HepG2 (cell line): Measurements from ENCODE around the gene SEC16A. TPM values are rescaled to one million over a fixed set of nuclear protein-coding genes. Genes with fewer than 3 reads are reported as not detected.

Experiments used
- ATAC-seq: fragments of 200-7000 bp; cut with Tn5 transposase; 3 replicates; pipeline ENCODE4 v1.9.1; 2020; ENCODE audit warnings: mild to moderate bottlenecking, moderate library complexity
- BruUV-seq: library from RNA; stranded (reverse); fragments of 400-500 nt; replicated peaks from 2 replicates; lab custom pipeline; 2021; lab: Mats Ljungman, UMichigan
- CTCF ChIA-PET: fragments of 300-600 bp; formaldehyde crosslinking; extraction: SDS; loops from one replicate; lab custom pipeline; 2021; ENCODE audit warnings: low total read pairs, inconsistent platforms, low intra/inter-chr PET ratio; lab: Yijun Ruan, JAX
- POLR2A ChIA-PET: fragments of 350-600 bp; sonication (Branson Sonifier 250); formaldehyde crosslinking; loops from one replicate; lab custom pipeline; 2020; ENCODE audit warnings: antibody characterized with exemption, inconsistent platforms; lab: Yijun Ruan, JAX
- DNase-seq: peaks from one replicate; pipeline ENCODE4 v3.0.0-alpha.2; 2015; ENCODE audit warnings: low spot score
- FAIRE-seq: peaks from 3 replicates; lab custom pipeline; 2011; peaks lifted over from hg19 to GRCh38; lab: Jason Lieb, UNC
- H2AFZ ChIP-seq: one replicate; pipeline ENCODE4 v1.6.1; 2011; ENCODE audit warnings: low read length, inconsistent platforms
- H3K27ac ChIP-seq: fragments of 300-600 bp; 3 replicates; pipeline ENCODE4 v1.8.0; 2011; ENCODE audit warnings: mixed run types, mild to moderate bottlenecking, mixed read lengths, low read length, inconsistent platforms; ENCODE audit not compliant: insufficient read depth; ENCODE audit errors: extremely low read length
- H3K27me3 ChIP-seq, 2 experiments: fragments of 200-600 bp in 1 of 2; 2 replicates in 1 of 2; 3 replicates in 1 of 2; pipeline versions ENCODE4 v1.6.0 to v1.8.0; 2011; ENCODE audit warnings: low read length in 2 of 2, mild to moderate bottlenecking in 2 of 2, moderate library complexity in 2 of 2, inconsistent platforms in 1 of 2; ENCODE audit not compliant: insufficient read depth in 2 of 2, control insufficient read depth in 1 of 2
- H3K36me3 ChIP-seq, 2 experiments: fragments of 200-600 bp in 1 of 2; replicated peaks in 1 of 2; 2 replicates in 1 of 2; 3 replicates in 1 of 2; pipeline versions ENCODE4 v1.5.1 to v1.8.0; 2011; ENCODE audit warnings: low read length in 2 of 2, inconsistent platforms in 1 of 2; ENCODE audit not compliant: insufficient read depth in 2 of 2, control insufficient read depth in 1 of 2
- H3K4me1 ChIP-seq: 2 replicates; pipeline ENCODE4 v1.5.1; 2012; ENCODE audit warnings: low read length, inconsistent platforms; ENCODE audit not compliant: insufficient read depth
- H3K4me2 ChIP-seq: 2 replicates; pipeline ENCODE4 v1.6.0; 2011; ENCODE audit warnings: low read depth, low read length, inconsistent platforms
- H3K4me3 ChIP-seq, 3 experiments: fragments of 200-600 bp in 1 of 3; sonication (generic), shearing (Covaris generic) in 1 of 3; replicated peaks in 1 of 3; 2 replicates each; pipeline ENCODE4 v1.5.1; 2011 to 2016; ENCODE audit warnings: low read length in 3 of 3, inconsistent platforms in 2 of 3, low read depth in 2 of 3, mild to moderate bottlenecking in 2 of 3, control low read depth in 1 of 3, mixed read lengths in 1 of 3; ENCODE audit not compliant: insufficient read depth in 1 of 3
- H3K79me2 ChIP-seq: one replicate; pipeline ENCODE4 v1.6.1; 2011; ENCODE audit warnings: low read length, inconsistent platforms; ENCODE audit not compliant: insufficient read depth
- H3K9ac ChIP-seq: 2 replicates; pipeline ENCODE4 v1.6.0; 2011; ENCODE audit warnings: mild to moderate bottlenecking, low read depth, low read length, inconsistent platforms; ENCODE audit not compliant: insufficient read depth
- H3K9me3 ChIP-seq: 2 replicates; pipeline ENCODE4 v1.5.1; 2012; ENCODE audit warnings: mild to moderate bottlenecking, low read length
- H4K20me1 ChIP-seq: 2 replicates; pipeline ENCODE4 v1.6.0; 2011; ENCODE audit warnings: inconsistent platforms, mild to moderate bottlenecking, low read length, moderate library complexity; ENCODE audit not compliant: insufficient read depth
- CHD2 ChIP-seq: IDR thresholded peaks from 2 replicates; pipeline ENCODE4 v1.6.1; 2011; ENCODE audit warnings: low read depth, low read length, improper control_type of control experiment
- ELF1 ChIP-seq: sonication (generic); formaldehyde crosslinking; IDR thresholded peaks from 2 replicates; pipeline ENCODE4 v1.4.0; 2020; ENCODE audit warnings: missing genetic modification reagents
- KDM1A ChIP-seq: IDR thresholded peaks from 2 replicates; pipeline ENCODE4 v1.6.1; 2016; ENCODE audit warnings: missing compliant biosample characterization
- MAF1 ChIP-seq: sonication (generic); formaldehyde crosslinking; IDR thresholded peaks from 2 replicates; pipeline ENCODE4 v1.5.0; 2020; ENCODE audit warnings: missing genetic modification reagents, borderline replicate concordance
- SCMH1 ChIP-seq: sonication (generic); formaldehyde crosslinking; IDR thresholded peaks from 2 replicates; pipeline ENCODE4 v1.9.0; 2021; ENCODE audit warnings: missing genetic modification reagents, mild to moderate bottlenecking, borderline replicate concordance
- TMF1 ChIP-seq: sonication (generic); formaldehyde crosslinking; IDR thresholded peaks from 2 replicates; pipeline ENCODE4 v1.8.1; 2022; ENCODE audit warnings: low read depth, missing genetic modification reagents
- ZNF17 ChIP-seq: sonication (generic); formaldehyde crosslinking; IDR thresholded peaks from 2 replicates; pipeline ENCODE4 v1.5.0; 2020; ENCODE audit warnings: mild to moderate bottlenecking, missing genetic modification reagents
- ZNF530 ChIP-seq: sonication (generic); formaldehyde crosslinking; IDR thresholded peaks from 2 replicates; pipeline ENCODE4 v1.5.0; 2020; ENCODE audit warnings: low read depth, mild to moderate bottlenecking, missing genetic modification reagents
- ZNF556 ChIP-seq: sonication (generic); formaldehyde crosslinking; IDR thresholded peaks from 2 replicates; pipeline ENCODE4 v1.4.0; 2020; ENCODE audit warnings: mild to moderate bottlenecking, missing genetic modification reagents, borderline replicate concordance
- WGBS: methylation state at CpG from one replicate; pipeline ENCODE4 v1.1.6; 2017; ENCODE audit warnings: low lambda C conversion rate; 5-methylcytosine and 5-hydroxymethylcytosine counted together
- in situ Hi-C: cut with HindIII; loops from 2 replicates; pipeline ENCODE4 v1.10.0; 2017; ENCODE audit warnings: low pct_unique_long_range_greater_than_20kb; ENCODE audit not compliant: extremely low pct_ligation_motif_present
- intact Hi-C: fragments of 100-400 bp; cut with micrococcal nuclease; formaldehyde crosslinking; loops from one replicate; pipeline ENCODE4 v1.10.0; 2022; ENCODE audit not compliant: unreplicated experiment
- polyA plus RNA-seq, 8 experiments: library from polyadenylated mRNA; depleted of rRNA in 3 of 8; stranded (reverse) in 7 of 8; unstranded in 1 of 8; fragments of >200 nt; fragmentation: Illumina TruSeq in 4 of 8; extraction: Trizol in 4 of 8; gene quantifications; 2 replicates each; pipeline versions ENCODE4 v1.2.1 to v1.2.3, GENCODE V29; 2011 to 2016; ENCODE audit warnings: low read depth in 4 of 8, missing spikeins in 1 of 8, mixed read lengths in 1 of 8; ENCODE audit not compliant: insufficient read depth in 1 of 8
- total RNA-seq, 5 experiments: library from RNA; depleted of rRNA; stranded (reverse); fragments of >200 nt; fragmentation: Illumina TruSeq; extraction: Trizol; gene quantifications; 2 replicates each; pipeline ENCODE4 v1.2.3, GENCODE V29; 2016; ENCODE audit warnings: low read depth in 1 of 5
- TF ChIP-seq, protein P1 (sequence below): IDR thresholded peaks from 2 replicates; pipeline ENCODE4 v1.6.1; 2016; ENCODE audit warnings: control low read depth
- TF ChIP-seq, protein P2 (sequence below): sonication (generic); formaldehyde crosslinking; IDR thresholded peaks from 2 replicates; pipeline ENCODE4 v1.9.0; 2022; ENCODE audit warnings: low read depth, missing genetic modification reagents
- TF ChIP-seq, protein P3 (sequence below): sonication (generic); formaldehyde crosslinking; IDR thresholded peaks from 2 replicates; pipeline ENCODE4 v1.4.0; 2020; ENCODE audit warnings: missing genetic modification reagents

SEC16A gene
- total and polyA plus RNA-seq, 2 of the 13 experiments (the other 11 are each of a cell fraction or from before 2014, with no cell fraction given), result 15.9 to 18.9 TPM

DNA sequence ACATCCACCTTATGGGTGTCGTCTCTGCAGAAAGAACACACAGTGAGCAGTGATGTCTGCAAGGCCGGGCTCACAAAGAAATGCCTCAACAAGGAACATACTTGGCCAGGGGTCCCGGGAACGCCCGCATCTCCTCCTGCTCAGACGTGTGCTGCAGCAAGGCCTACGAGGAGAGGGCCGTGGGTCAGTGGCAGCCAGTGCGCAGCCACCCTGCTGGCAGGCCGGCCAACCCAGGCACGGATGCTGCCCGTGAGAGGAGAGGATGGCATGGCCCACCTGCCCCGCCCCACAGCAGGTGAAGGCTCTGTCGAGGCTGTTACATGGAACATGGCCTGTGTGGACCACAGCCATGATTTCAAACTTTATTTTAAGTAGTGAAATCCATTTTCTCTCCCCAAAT lies 19.3 kb downstream of the SEC16A start:
- intact Hi-C loops (no loop called here), in situ Hi-C loops (no loop called here)
- Histone ChIP-seq H3K4me1 (no peaks in the 10 kb centered on the region), H3K9ac (no peak overlapping the region), H3K36me3 (peaks cover 51 to 90% of the 10 kb centered on the region in 2 experiments), H3K27me3 (no peaks in the 10 kb centered on the region), H2AFZ (no peak overlapping the region), H4K20me1 (no peaks in the 10 kb centered on the region), H3K4me3 (no peak overlapping the region), H3K9me3 (no peaks in the 10 kb centered on the region), H3K79me2 (no peaks in the 10 kb centered on the region), H3K27ac (no peak overlapping the region), H3K4me2 (no peak overlapping the region)
- ChIA-PET POLR2A (no interaction called here), CTCF (no interaction called here)
- no peak for DNase-seq
- BruUV-seq, result no TSS peak
- TF ChIP-seq SCMH1 (CRISPR knock-in tag), result no peak
- no peak for TF ChIP-seq TMF1
- TF ChIP-seq KDM1A (CRISPR knock-in tag), result no peak
- no peak for TF ChIP-seq ELF1 (CRISPR knock-in tag)
- no peak for TF ChIP-seq ZNF17 (CRISPR knock-in tag)
- no peak for TF ChIP-seq CHD2
- TF ChIP-seq, protein P1, sequence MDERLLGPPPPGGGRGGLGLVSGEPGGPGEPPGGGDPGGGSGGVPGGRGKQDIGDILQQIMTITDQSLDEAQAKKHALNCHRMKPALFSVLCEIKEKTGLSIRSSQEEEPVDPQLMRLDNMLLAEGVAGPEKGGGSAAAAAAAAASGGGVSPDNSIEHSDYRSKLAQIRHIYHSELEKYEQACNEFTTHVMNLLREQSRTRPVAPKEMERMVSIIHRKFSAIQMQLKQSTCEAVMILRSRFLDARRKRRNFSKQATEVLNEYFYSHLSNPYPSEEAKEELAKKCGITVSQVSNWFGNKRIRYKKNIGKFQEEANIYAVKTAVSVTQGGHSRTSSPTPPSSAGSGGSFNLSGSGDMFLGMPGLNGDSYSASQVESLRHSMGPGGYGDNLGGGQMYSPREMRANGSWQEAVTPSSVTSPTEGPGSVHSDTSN, result no peak
- TF ChIP-seq, protein P2, sequence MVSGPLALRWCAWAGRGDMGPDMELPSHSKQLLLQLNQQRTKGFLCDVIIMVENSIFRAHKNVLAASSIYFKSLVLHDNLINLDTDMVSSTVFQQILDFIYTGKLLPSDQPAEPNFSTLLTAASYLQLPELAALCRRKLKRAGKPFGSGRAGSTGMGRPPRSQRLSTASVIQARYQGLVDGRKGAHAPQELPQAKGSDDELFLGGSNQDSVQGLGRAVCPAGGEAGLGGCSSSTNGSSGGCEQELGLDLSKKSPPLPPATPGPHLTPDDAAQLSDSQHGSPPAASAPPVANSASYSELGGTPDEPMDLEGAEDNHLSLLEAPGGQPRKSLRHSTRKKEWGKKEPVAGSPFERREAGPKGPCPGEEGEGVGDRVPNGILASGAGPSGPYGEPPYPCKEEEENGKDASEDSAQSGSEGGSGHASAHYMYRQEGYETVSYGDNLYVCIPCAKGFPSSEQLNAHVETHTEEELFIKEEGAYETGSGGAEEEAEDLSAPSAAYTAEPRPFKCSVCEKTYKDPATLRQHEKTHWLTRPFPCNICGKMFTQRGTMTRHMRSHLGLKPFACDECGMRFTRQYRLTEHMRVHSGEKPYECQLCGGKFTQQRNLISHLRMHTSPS, result no peak
- no peak for TF ChIP-seq ZNF556
- no peak for TF ChIP-seq ZNF530
- TF ChIP-seq, protein P3, sequence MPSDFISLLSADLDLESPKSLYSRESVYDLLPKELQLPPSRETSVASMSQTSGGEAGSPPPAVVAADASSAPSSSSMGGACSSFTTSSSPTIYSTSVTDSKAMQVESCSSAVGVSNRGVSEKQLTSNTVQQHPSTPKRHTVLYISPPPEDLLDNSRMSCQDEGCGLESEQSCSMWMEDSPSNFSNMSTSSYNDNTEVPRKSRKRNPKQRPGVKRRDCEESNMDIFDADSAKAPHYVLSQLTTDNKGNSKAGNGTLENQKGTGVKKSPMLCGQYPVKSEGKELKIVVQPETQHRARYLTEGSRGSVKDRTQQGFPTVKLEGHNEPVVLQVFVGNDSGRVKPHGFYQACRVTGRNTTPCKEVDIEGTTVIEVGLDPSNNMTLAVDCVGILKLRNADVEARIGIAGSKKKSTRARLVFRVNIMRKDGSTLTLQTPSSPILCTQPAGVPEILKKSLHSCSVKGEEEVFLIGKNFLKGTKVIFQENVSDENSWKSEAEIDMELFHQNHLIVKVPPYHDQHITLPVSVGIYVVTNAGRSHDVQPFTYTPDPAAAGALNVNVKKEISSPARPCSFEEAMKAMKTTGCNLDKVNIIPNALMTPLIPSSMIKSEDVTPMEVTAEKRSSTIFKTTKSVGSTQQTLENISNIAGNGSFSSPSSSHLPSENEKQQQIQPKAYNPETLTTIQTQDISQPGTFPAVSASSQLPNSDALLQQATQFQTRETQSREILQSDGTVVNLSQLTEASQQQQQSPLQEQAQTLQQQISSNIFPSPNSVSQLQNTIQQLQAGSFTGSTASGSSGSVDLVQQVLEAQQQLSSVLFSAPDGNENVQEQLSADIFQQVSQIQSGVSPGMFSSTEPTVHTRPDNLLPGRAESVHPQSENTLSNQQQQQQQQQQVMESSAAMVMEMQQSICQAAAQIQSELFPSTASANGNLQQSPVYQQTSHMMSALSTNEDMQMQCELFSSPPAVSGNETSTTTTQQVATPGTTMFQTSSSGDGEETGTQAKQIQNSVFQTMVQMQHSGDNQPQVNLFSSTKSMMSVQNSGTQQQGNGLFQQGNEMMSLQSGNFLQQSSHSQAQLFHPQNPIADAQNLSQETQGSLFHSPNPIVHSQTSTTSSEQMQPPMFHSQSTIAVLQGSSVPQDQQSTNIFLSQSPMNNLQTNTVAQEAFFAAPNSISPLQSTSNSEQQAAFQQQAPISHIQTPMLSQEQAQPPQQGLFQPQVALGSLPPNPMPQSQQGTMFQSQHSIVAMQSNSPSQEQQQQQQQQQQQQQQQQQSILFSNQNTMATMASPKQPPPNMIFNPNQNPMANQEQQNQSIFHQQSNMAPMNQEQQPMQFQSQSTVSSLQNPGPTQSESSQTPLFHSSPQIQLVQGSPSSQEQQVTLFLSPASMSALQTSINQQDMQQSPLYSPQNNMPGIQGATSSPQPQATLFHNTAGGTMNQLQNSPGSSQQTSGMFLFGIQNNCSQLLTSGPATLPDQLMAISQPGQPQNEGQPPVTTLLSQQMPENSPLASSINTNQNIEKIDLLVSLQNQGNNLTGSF (CRISPR knock-in tag), result no peak
- TF ChIP-seq MAF1 (CRISPR knock-in tag), result no peak
- 97% methylated on average over 8 of the region's 14 CpGs for WGBS
- FAIRE-seq, result no peak
- no peak for ATAC-seq
